ENCODE results near the gene MEG3. TPM values are rescaled to one million over a fixed set of nuclear protein-coding genes. Genes with fewer than 3 reads are reported as not detected.

Gene MEG3
- total and polyA plus RNA-seq, 3 experiments from 2014 or later = 0.13 TPM; not detected in 2

GRCh38 chr14:100902295-100903133 is 76.6 kb downstream of the MEG3 start:
- DNase-seq = no peak
- no peaks in the 10 kb centered on the region for H3K4me1 Mint-ChIP-seq
- H3K36me3 ChIP-seq (ENCODE audit: insufficient read depth, low read length) = no peaks in the 10 kb centered on the region
- ChIA-PET POLR2A (interaction anchor here (0.6 kb wide), 1 partner anchor 529 kb away, joined by 3 read pairs; no protein-coding TSS in a partner anchor), CTCF (no interaction called here)
- no peaks in the 10 kb centered on the region for H3K4me1 ChIP-seq (ENCODE audit: insufficient read depth, low read length)
- H3K4me3 Mint-ChIP-seq = no peak overlapping the region
- no peak overlapping the region for H3K4me3 ChIP-seq (ENCODE audit: low read length)
- H3K9me3 Mint-ChIP-seq = peaks cover 0 to 2% (median 0%) of the 10 kb centered on the region in 5 donors
- no peak overlapping the region for H3K27ac Mint-ChIP-seq
- H3K36me3 Mint-ChIP-seq = no peaks in the 10 kb centered on the region
- H3K27me3 Mint-ChIP-seq = peaks cover 25 to 71% of the 10 kb centered on the region in 2 donors
- no peak overlapping the region for H3K27ac ChIP-seq (ENCODE audit: low read depth, low read length)
- no peaks in the 10 kb centered on the region for H3K27me3 ChIP-seq (ENCODE audit: insufficient read depth, low read length, poor library complexity, severe bottlenecking)
- no peaks in the 10 kb centered on the region for H3K9me3 ChIP-seq (ENCODE audit: low read length)

GRCh38 chr14:100903134-100903468 is 77.2 kb downstream of the MEG3 start:
- Mint-ChIP-seq H3K27ac (no peak overlapping the region), H3K36me3 (no peaks in the 10 kb centered on the region), H3K27me3 (peaks cover 25 to 66% of the 10 kb centered on the region in 2 donors), H3K4me1 (no peaks in the 10 kb centered on the region), H3K9me3 (peaks cover 0 to 2% (median 0%) of the 10 kb centered on the region in 5 donors), H3K4me3 (no peak overlapping the region)
- no peak for DNase-seq
- no peaks in the 10 kb centered on the region for H3K4me1 ChIP-seq (ENCODE audit: insufficient read depth, low read length)
- ChIA-PET POLR2A (interaction anchor here (0.6 kb wide), 1 partner anchor 529 kb away, joined by 3 read pairs; no protein-coding TSS in a partner anchor), CTCF (no interaction called here)
- H3K36me3 ChIP-seq (ENCODE audit: insufficient read depth, low read length) = no peaks in the 10 kb centered on the region
- H3K27ac ChIP-seq (ENCODE audit: low read depth, low read length) = no peak overlapping the region
- H3K27me3 ChIP-seq (ENCODE audit: insufficient read depth, low read length, poor library complexity, severe bottlenecking) = no peaks in the 10 kb centered on the region
- H3K9me3 ChIP-seq (ENCODE audit: low read length) = no peaks in the 10 kb centered on the region
- no peak overlapping the region for H3K4me3 ChIP-seq (ENCODE audit: low read length)

GRCh38 chr14:100903672-100904185 is 77.8 kb downstream of the MEG3 start, which contains the start of gene RTL1:
Gene RTL1, minus strand, starts transcription at chr14:100903722. Its CDS starts 18,934 bp downstream, at chr14:100884788.
- H3K27me3 Mint-ChIP-seq = peaks cover 25 to 60% of the 10 kb centered on the region in 2 donors
- DNase-seq = no peak
- H3K36me3 ChIP-seq (ENCODE audit: insufficient read depth, low read length) = no peaks in the 10 kb centered on the region
- no peak within 1 kb of the TSS for H3K4me3 ChIP-seq (ENCODE audit: low read length)
- no peak within 1 kb of the TSS for H3K4me3 Mint-ChIP-seq
- no peaks in the 10 kb centered on the region for H3K4me1 Mint-ChIP-seq
- CTCF ChIA-PET = no interaction called here
- H3K27ac Mint-ChIP-seq = no peak within 1 kb of the TSS
- peaks cover 0 to 2% (median 0%) of the 10 kb centered on the region in 5 donors for H3K9me3 Mint-ChIP-seq
- no peak within 1 kb of the TSS for H3K27ac ChIP-seq (ENCODE audit: low read depth, low read length)
- H3K4me1 ChIP-seq (ENCODE audit: insufficient read depth, low read length) = no peaks in the 10 kb centered on the region
- H3K27me3 ChIP-seq (ENCODE audit: insufficient read depth, low read length, poor library complexity, severe bottlenecking) = no peaks in the 10 kb centered on the region
- POLR2A ChIA-PET = no interaction called here
- no peaks in the 10 kb centered on the region for H3K9me3 ChIP-seq (ENCODE audit: low read length)
- no peaks in the 10 kb centered on the region for H3K36me3 Mint-ChIP-seq

- no peaks in the 10 kb centered on the region for H3K9me3 ChIP-seq (ENCODE audit: low read length)
- H3K27ac Mint-ChIP-seq = no peak overlapping the region
- H3K4me1 ChIP-seq (ENCODE audit: insufficient read depth, low read length) = no peaks in the 10 kb centered on the region
- POLR2A ChIA-PET = no interaction called here
- CTCF ChIA-PET = no interaction called here
- no peak overlapping the region for H3K4me3 ChIP-seq (ENCODE audit: low read length)
- H3K27me3 ChIP-seq (ENCODE audit: insufficient read depth, low read length, poor library complexity, severe bottlenecking) = no peaks in the 10 kb centered on the region
- H3K36me3 ChIP-seq (ENCODE audit: insufficient read depth, low read length) = no peaks in the 10 kb centered on the region
- peaks cover 25 to 56% of the 10 kb centered on the region in 2 donors for H3K27me3 Mint-ChIP-seq
- no peaks in the 10 kb centered on the region for H3K36me3 Mint-ChIP-seq
- no peak overlapping the region for H3K4me3 Mint-ChIP-seq
- DNase-seq = no peak
- peaks cover 0 to 2% (median 0%) of the 10 kb centered on the region in 5 donors for H3K9me3 Mint-ChIP-seq
- no peaks in the 10 kb centered on the region for H3K4me1 Mint-ChIP-seq
- H3K27ac ChIP-seq (ENCODE audit: low read depth, low read length) = no peak overlapping the region
These were observed 78.6 kb downstream of the MEG3 start for GRCh38 chr14:100904307-100905087.

GRCh38 chr14:100905166-100905565 is 79.2 kb downstream of the MEG3 start:
- Mint-ChIP-seq H3K36me3 (no peaks in the 10 kb centered on the region), H3K4me1 (no peaks in the 10 kb centered on the region), H3K9me3 (peaks cover 0 to 2% (median 0%) of the 10 kb centered on the region in 5 donors), H3K27ac (no peak overlapping the region), H3K27me3 (peaks cover 19 to 53% of the 10 kb centered on the region in 2 donors), H3K4me3 (no peak overlapping the region)
- POLR2A ChIA-PET = no interaction called here
- no peak overlapping the region for H3K27ac ChIP-seq (ENCODE audit: low read depth, low read length)
- DNase-seq = no peak
- no peaks in the 10 kb centered on the region for H3K36me3 ChIP-seq (ENCODE audit: insufficient read depth, low read length)
- no peaks in the 10 kb centered on the region for H3K27me3 ChIP-seq (ENCODE audit: insufficient read depth, low read length, poor library complexity, severe bottlenecking)
- no peak overlapping the region for H3K4me3 ChIP-seq (ENCODE audit: low read length)
- no peaks in the 10 kb centered on the region for H3K4me1 ChIP-seq (ENCODE audit: insufficient read depth, low read length)
- no peaks in the 10 kb centered on the region for H3K9me3 ChIP-seq (ENCODE audit: low read length)
- CTCF ChIA-PET = no interaction called here

GRCh38 chr14:100906420-100906819 is 80.5 kb downstream of the MEG3 start:
- Mint-ChIP-seq H3K27ac (no peak overlapping the region), H3K4me1 (no peaks in the 10 kb centered on the region), H3K9me3 (peaks cover 0 to 2% (median 0%) of the 10 kb centered on the region in 5 donors), H3K36me3 (no peaks in the 10 kb centered on the region), H3K27me3 (peaks cover 16 to 43% of the 10 kb centered on the region in 2 donors), H3K4me3 (no peak overlapping the region)
- Histone ChIP-seq H3K36me3 (ENCODE audit: insufficient read depth, low read length) (no peaks in the 10 kb centered on the region), H3K4me1 (ENCODE audit: insufficient read depth, low read length) (no peaks in the 10 kb centered on the region), H3K9me3 (ENCODE audit: low read length) (no peaks in the 10 kb centered on the region), H3K4me3 (ENCODE audit: low read length) (no peak overlapping the region), H3K27me3 (ENCODE audit: insufficient read depth, low read length, poor library complexity, severe bottlenecking) (no peaks in the 10 kb centered on the region), H3K27ac (ENCODE audit: low read depth, low read length) (no peak overlapping the region)
- ChIA-PET POLR2A (no interaction called here), CTCF (no interaction called here)
- DNase-seq = no peak

- Mint-ChIP-seq H3K36me3 (no peaks in the 10 kb centered on the region), H3K27me3 (peaks cover 14 to 37% of the 10 kb centered on the region in 2 donors), H3K4me1 (no peaks in the 10 kb centered on the region), H3K4me3 (no peak overlapping the region), H3K9me3 (peaks cover 0 to 2% (median 0%) of the 10 kb centered on the region in 5 donors), H3K27ac (no peak overlapping the region)
- Histone ChIP-seq H3K27ac (ENCODE audit: low read depth, low read length) (no peak overlapping the region), H3K9me3 (ENCODE audit: low read length) (no peaks in the 10 kb centered on the region), H3K36me3 (ENCODE audit: insufficient read depth, low read length) (no peaks in the 10 kb centered on the region), H3K4me3 (ENCODE audit: low read length) (no peak overlapping the region), H3K4me1 (ENCODE audit: insufficient read depth, low read length) (no peaks in the 10 kb centered on the region), H3K27me3 (ENCODE audit: insufficient read depth, low read length, poor library complexity, severe bottlenecking) (no peaks in the 10 kb centered on the region)
- ChIA-PET POLR2A (no interaction called here), CTCF (interaction anchor here (1.0 kb wide), 1 partner anchor 10 kb away, joined by 3 read pairs; no protein-coding TSS in a partner anchor)
- no peak for DNase-seq
These were observed 81.3 kb downstream of the MEG3 start for GRCh38 chr14:100907240-100907639.

- ChIA-PET POLR2A (no interaction called here), CTCF (no interaction called here)
- no peaks in the 10 kb centered on the region for H3K27me3 ChIP-seq (ENCODE audit: insufficient read depth, low read length, poor library complexity, severe bottlenecking)
- DNase-seq = no peak
- H3K27ac ChIP-seq (ENCODE audit: low read depth, low read length) = no peak overlapping the region
- no peaks in the 10 kb centered on the region for H3K9me3 Mint-ChIP-seq
- H3K36me3 Mint-ChIP-seq = no peaks in the 10 kb centered on the region
- H3K4me1 Mint-ChIP-seq = no peaks in the 10 kb centered on the region
- H3K4me3 Mint-ChIP-seq = no peak overlapping the region
- H3K9me3 ChIP-seq (ENCODE audit: low read length) = no peaks in the 10 kb centered on the region
- H3K27ac Mint-ChIP-seq = no peak overlapping the region
- H3K36me3 ChIP-seq (ENCODE audit: insufficient read depth, low read length) = no peaks in the 10 kb centered on the region
- peaks cover 5 to 24% of the 10 kb centered on the region in 2 donors for H3K27me3 Mint-ChIP-seq
- H3K4me3 ChIP-seq (ENCODE audit: low read length) = no peak overlapping the region
- no peaks in the 10 kb centered on the region for H3K4me1 ChIP-seq (ENCODE audit: insufficient read depth, low read length)
These were observed 83.5 kb downstream of the MEG3 start for GRCh38 chr14:100909439-100909838.

Measured in CD8-positive, alpha-beta memory T cell (primary cell).